Erythroblast (primary cell): ENCODE results near the gene KCNAB2.

ENCODE experiments used
- GATA1 ChIP-seq: IDR thresholded peaks from 2 replicates; pipeline ENCODE4 v1.6.1; 2011; ENCODE audit warnings: low read depth, mild to moderate bottlenecking, control low read depth, low read length, moderate library complexity
- POLR2A ChIP-seq: IDR thresholded peaks from 2 replicates; pipeline ENCODE4 v1.6.1; 2011; ENCODE audit warnings: mild to moderate bottlenecking, low read length

DNA sequence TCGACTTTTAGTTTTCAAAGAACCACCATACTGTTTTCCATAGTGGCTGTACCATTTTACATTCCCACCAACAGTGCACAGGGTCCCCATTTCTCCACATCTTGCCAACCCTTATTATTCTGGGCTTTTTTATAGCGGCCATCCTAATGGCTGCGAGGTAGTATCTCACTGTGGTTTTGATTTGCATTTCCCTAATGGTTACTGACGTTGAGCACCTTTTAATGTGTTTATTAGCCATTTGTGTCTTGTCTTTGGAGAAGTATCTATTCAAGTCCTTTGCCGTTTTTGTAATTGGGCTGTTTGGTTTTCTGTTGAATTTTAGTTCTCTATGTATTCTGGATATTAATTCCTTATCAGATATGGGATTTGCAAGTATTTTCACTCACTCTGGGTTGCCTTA lies 22.3 kb upstream of the KCNAB2 start:
- no peak for TF ChIP-seq POLR2A
- TF ChIP-seq GATA1 = no peak
